Activated CD4-positive, alpha-beta T cell treated with anti-CD3 and anti-CD28 coated beads, Interleukin-2, amount 50 U/mL, for 16 hours (primary cell): Measurements from ENCODE around the gene MLF2.
A peak's percentile ranks its signal among the peaks of the same experiment; 100 is the strongest.

Experiments
- DNase-seq: peaks from one replicate; pipeline ENCODE4 v3.0.0-alpha.2; 2020

MLF2 gene

DNA sequence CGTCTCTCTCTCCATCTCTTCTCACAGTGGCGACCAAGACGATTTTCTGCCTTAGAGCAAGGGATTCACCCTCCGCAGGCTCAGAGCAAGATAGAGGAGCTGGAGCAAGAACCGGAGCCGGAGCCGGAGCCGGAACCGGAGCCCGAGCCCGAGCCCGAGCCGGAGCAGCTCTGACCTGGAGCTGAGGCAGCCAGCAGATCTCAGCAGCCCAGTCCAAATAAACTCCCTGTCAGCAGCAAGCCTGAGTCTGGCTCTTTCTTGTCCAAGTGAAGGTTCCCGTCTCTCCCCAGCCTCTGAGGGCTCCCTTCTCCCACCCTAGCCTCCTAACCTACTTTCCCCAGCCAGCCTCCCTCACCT is 25.3 kb upstream of the MLF2 start:
- DNase-seq = no peak

DNA sequence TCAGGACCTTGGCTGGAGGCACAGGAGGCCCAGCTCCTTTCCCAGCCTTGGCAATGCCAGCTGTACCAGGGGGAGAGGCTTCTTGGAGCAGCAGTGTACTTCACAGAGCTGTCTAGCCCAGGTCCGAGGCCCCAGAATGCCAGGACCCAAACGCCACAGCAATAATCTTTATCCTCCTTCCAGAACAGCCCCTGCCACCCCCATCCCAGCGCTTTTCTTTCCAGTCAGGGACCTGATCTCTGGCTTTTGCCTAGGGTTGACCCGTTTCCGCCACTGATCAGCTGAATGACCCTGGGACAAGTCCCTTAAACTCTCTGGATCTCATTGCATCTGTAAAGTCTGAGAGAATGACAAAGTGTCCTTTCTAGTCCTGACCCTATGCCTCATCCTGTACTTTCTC is 24.4 kb upstream of the MLF2 start:
- no peak for DNase-seq

DNA sequence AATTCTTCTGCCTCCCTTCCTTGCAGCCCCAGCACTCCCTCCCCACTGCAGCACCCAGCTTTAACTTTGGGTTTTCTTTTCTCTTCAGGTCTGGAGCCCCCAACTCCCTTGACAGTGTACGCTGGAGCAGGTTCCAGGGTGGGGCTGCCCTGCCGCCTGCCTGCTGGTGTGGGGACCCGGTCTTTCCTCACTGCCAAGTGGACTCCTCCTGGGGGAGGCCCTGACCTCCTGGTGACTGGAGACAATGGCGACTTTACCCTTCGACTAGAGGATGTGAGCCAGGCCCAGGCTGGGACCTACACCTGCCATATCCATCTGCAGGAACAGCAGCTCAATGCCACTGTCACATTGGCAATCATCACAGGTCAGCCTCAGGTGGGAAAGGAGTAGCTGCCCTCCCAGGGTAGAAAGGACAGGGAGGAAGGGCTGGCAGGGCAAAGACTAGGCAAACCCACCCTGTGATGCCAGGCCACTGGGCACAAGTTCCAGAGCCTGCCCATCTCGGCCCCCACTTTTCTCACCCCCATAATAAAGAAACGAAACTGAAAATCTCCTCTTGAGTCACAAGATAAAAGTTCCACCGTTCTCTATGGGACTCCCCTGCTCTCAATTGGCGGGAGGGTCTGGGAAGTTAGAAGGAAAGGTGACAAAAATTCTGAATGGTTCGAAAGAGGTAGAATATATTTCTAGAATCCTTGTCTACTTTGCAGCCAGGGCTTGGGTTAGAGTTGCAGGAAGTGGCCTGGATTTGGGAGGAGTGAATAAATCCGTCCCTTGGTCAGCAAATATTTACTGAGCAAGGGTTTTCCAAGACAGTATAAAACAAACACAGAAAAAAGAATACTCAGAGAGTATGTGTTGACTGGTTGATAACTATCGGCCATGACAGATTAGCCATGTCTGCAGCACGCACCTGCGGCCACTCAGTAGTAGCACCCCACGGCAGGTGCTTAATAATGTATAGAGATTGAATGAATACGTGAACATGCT is 22.5 kb upstream of the MLF2 start:
- no peak for DNase-seq

DNA sequence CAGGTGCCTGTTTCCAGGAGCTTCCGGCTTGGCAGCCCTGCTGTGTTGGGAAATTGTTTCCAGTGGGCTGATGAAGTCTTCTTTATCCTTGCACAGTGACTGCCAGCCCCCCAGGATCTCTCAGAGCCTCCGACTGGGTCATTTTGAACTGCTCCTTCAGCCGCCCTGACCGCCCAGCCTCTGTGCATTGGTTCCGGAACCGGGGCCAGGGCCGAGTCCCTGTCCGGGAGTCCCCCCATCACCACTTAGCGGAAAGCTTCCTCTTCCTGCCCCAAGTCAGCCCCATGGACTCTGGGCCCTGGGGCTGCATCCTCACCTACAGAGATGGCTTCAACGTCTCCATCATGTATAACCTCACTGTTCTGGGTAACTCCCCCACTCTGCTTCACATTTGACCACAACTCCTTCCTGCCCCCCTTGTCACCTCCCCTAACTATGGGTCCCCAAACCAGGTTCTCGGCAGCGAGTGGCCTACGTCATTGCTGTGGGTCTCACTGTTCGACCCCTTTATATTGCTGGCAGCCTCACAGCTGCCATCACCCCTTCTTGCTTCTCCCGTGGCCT is 21.6 kb upstream of the MLF2 start:
- DNase-seq = no peak

DNA sequence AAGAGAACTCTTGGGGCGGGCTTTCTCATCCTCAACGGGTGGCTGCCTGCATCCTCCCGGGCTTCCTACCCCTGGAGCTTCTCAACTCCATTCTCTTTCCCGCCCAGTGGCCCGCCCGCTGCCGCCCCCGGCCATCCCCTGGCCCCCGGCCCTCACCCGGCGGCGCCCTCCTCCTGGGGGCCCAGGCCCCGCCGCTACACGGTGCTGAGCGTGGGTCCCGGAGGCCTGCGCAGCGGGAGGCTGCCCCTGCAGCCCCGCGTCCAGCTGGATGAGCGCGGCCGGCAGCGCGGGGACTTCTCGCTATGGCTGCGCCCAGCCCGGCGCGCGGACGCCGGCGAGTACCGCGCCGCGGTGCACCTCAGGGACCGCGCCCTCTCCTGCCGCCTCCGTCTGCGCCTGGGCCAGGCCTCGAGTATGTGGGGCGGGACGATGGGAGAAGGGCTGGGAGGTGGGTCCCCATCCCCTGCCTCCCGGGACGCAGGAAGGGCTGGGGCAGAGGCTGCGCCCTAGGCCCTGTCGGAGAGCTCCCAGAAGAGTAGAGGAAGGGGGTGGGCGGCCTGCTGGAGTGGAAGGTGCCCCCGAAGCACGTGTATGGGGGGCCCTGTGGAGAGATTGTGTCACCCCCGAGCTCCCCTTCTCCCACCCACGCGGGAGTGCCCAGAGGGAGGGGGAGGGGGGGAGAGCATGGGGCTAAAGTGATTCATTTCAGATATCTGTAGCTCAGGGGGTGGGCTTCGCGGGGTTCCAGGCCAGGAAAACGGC is 20.8 kb upstream of the MLF2 start:
- no peak for DNase-seq

DNA sequence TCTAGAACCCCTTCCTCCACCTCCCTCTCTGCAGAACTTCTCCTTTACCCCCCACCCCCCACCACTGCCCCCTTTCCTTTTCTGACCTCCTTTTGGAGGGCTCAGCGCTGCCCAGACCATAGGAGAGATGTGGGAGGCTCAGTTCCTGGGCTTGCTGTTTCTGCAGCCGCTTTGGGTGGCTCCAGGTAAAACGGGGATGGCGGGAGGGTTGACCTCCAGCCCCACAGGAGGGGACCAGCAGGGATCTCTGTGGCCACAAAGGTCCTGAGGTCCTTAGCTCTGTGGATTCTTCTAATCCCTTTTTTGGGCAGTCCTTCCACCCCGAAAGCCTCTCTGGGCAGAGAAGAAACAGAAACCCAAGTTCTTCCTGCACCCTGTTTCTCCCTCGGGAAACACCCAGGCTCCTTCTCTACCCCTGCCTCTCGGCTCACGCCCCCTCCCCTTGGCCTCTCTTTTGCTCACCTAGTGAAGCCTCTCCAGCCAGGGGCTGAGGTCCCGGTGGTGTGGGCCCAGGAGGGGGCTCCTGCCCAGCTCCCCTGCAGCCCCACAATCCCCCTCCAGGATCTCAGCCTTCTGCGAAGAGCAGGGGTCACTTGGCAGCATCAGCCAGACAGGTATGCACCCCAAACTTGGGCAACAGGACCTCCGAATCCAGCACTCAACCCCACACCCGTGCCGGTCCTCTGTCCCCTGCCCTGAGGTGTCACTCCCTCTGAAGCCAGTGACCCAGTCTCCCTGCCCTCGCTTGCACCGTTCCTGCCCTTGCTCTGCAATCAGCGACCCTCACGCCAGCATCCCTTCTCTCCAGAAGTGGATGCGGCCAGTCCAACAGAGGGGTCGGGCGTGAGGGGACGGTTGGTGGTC is 20.0 kb upstream of the MLF2 start:
- DNase-seq = no peak

DNA sequence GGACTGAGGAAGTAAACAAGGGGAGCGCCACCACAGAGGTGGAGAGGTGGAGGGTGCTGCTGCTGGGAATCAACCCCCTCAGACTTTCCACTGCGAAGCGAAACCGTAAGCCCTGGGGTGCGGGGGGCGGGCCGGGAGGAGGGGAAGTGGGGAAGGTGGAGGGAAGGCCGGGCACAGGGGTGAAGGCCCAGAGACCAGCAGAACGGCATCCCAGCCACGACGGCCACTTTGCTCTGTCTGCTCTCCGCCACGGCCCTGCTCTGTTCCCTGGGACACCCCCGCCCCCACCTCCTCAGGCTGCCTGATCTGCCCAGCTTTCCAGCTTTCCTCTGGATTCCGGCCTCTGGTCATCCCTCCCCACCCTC is 19.4 kb upstream of the MLF2 start, which contains the start of gene LAG3:
Gene LAG3, plus strand, starts transcription at position 190 of the 365 bp plus-strand sequence. CDS start 333 bp downstream, outside the sequence.
- peak; percentile 43 for DNase-seq

DNA sequence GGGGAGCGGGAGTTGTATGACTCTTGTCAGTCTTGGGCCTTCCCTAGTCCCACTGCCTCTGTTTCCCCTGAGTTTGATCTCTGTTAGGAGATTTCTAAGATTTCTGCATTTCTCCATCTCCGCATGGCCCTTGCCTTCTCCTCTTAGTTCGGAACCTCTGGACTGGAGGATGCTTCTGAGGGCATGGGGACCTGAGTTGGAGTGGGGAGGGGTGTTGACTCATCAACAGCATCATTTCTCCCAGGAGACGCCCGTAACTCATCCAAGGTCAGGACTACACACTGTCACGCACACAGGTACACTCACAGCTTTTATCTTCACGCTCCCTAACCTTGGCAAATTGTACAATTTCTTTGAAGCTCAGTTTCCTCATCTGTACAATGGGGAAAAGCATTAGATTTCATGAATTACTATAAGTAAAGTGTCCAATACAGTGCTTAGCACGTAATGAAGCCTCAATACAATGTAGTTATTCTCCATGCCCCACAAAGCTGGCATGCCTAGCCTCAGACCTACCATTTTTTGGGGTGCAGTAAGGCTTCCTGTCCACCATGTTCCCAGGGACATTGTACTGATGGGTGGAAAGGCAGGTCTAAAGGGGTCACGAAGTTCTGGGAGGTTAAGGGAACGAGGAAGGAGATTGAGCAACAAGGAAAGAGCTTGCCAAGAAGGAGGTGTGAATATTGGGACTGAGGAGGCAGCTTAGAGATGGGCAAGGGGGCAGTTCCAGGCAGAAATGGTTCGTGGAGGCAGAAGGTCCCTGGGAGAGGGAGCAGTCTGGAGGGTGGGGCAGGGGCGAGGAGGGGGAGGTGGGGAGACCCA is 18.8 kb upstream of the MLF2 start:
- no peak for DNase-seq

DNA sequence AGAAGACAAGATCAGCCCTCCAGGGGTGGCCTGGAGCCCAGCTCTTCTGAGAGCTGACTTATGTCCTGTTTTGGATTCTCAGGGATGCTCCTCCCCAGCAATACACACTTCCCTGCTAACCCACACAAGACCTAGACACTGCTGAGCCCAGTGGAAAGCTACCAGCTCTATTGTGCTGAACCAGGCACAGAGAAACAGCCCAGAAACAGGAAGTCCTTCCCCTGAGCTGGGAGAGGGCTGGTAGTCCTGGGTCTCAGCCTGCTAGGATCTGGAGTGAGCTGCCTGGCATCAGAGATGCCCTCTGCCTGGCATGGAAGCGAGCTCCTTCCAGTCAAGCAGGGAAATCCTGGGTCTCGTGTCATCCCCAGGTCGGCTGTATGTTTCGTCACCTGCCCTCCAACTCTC is 18.2 kb upstream of the MLF2 start:
- no peak for DNase-seq

DNA sequence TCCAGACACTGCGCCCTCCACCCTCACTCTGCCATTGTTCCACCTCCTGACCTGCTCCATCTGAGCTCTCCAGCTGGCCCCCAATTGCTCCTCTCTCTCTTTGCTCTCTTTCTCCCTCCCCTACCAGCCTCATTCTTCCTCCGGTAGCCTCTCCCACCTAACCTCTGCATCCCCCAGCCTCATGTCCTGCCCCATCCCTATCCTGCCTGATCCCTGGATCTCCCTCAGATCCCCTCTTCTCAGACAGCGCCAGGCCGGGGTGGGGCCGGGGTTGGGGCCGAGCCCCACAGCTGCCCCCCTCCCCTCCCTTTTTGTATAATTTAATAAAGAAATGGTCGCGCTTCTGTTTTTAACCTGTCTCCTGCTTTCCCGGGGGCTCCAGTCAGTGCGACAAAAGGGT is 17.7 kb upstream of the MLF2 start:
- DNase-seq = no peak

DNA sequence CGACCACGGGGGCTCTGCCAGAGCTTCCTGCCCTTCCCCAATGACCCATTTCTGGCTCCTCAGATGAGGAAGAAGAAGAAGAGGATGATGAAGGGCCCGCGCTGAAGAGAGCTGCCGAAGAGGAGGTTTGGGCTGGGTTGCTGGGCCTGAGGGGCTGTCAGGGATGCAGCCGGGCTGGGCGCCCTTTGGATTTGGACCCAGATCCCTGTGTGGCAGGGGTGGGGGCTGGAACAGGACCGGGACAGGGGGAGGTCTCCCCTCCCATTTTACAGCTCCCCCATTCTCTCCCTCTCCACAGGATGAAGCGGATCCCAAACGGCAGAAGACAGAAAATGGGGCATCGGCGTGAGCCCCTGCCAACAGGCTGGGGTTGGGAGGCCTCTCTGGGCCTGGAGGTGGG is 17.2 kb upstream of the MLF2 start:
- DNase-seq = no peak

DNA sequence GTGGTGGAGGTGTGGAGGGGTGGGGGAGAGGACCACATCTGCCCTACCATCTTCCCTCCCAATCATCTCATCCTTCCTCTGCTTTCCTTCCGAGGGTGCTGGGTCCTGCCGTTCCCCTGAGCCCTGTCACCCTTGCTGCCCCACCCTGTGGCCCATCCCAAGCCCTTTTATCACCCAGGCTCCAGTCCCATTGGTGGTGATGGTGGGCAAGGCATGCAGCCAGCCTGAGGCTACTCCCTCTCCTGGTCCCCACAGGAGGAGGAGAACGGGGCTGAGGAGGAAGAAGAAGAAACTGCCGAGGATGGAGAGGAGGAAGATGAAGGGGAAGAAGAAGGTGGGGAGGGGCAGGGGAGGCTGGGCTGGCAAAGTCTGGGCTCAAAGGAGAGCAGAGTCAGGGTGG is 16.7 kb upstream of the MLF2 start:
- no peak for DNase-seq

DNA sequence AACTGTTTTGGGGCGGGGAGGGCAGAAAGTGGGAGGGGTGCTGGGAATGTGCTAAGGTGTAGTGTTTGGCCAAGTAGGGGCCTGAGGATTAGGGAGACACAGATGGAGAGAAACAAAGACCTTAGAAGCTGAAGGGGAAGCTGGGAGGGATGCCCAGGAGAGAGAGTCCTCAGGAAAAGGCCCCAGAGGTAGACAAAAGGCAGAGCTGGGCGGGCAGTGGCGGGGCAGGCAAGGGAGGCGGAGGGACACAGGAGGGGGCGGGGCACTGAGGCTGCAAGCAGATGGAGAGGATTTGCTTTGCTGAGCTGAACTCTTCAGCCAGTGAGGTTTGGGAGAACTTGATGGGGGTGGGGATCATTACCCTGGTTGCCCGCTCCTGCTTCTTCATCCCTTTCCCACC is 16.0 kb upstream of the MLF2 start:
- no peak for DNase-seq

DNA sequence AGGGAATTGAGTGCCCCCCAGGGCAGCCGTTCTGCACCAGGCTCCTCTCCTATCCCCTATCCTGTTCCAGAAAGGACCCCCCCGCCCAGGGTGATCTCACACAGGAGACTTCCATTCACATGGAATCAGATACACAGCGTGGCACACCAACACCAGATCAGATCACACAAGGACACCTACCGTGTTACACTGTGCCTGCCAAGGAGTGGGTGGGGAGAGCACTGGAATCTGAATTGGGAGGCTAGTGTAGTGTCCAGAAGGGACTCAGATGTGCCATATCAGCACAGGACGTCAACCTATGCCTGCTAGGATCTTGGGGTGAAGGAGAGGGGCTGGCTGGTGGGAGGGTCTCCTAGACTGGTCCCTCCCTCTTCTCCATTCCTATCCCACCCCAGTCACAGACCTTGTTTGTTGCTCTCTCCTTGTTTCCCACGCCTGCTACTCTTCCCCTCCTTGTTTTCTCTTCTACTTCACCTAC is 15.5 kb upstream of the MLF2 start:
- DNase-seq = no peak

DNA sequence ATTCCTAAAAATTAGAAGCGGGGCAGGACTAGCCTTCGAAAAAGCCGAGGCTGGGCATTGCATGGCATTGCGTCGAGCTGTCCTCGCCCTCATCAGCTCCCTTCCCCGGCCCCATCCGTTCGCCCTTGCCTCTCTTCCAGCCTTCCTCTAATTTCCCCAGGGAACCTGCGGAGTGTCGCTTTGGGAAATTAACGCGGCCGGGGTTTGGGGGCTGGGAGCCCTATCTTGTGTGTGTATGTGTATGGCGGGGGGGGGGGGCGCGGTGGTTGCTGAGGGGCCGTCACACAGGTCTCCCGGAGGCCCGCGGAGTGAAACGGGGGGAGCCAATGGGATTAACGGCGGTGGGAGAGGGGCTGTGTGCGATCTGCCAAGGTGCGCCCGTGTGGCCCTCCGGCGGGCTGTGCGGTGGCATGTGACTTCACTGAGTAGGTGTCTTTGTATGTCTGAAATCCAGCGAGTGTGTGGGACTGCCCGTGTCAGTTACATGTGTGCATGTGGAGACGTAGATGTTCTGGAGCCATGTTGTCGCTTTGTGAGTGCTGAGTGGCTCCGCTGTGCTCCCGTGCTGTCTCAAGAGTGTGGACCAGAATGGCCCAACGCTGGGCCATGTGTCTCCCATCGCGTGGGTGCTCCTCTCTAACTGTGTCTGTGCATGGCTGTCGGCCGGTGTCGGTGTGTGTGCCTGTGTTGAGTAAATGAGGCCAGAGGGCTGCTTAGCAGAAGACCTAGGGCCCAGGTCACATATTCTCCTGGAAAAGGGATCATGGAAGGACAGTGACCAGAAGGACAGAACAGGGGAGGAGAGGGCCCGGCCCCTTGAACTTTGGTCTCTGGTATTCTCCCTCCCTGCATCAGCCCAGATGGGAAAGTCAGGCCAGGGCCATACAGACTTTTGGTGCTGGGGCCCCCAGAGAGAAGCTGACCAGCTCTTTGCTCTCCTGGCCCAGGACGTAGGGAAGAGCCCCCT is 14.7 kb upstream of the MLF2 start:
- DNase-seq = no peak

DNA sequence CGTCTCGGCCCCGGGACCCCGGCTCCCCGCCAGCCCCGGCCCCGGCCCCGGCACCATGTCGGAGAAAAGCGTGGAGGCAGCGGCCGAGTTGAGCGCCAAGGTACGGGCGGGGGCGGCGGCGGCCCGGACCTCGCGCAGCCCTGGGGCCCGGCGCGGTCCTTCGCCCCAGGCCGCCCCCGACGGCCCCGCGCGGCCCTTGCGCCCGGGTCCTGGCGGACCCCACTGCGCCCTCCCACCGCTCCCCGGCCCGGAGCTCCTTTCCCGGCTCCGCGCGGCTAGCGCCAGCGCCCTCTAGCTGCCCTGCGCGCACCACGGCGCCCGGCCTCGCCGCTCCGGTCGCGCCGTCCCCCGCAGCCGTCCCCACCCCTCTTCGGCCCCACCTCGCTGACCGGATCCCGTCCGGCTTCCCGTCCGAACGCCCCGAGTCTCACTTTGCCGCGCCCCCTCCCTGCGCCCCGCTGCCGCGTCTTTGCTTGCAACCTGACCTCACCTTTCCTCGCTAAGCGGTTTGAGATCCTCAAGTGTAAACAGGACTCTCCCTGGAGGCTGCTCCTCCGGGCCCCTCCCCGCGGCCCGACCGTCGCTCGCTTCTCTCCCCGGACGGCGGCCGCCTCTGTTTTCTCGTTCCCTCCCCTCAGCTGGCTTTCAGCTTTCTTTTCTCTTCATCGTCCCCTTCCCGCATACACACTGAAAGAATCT is 13.9 kb upstream of the MLF2 start:
- DNase-seq = no peak

DNA sequence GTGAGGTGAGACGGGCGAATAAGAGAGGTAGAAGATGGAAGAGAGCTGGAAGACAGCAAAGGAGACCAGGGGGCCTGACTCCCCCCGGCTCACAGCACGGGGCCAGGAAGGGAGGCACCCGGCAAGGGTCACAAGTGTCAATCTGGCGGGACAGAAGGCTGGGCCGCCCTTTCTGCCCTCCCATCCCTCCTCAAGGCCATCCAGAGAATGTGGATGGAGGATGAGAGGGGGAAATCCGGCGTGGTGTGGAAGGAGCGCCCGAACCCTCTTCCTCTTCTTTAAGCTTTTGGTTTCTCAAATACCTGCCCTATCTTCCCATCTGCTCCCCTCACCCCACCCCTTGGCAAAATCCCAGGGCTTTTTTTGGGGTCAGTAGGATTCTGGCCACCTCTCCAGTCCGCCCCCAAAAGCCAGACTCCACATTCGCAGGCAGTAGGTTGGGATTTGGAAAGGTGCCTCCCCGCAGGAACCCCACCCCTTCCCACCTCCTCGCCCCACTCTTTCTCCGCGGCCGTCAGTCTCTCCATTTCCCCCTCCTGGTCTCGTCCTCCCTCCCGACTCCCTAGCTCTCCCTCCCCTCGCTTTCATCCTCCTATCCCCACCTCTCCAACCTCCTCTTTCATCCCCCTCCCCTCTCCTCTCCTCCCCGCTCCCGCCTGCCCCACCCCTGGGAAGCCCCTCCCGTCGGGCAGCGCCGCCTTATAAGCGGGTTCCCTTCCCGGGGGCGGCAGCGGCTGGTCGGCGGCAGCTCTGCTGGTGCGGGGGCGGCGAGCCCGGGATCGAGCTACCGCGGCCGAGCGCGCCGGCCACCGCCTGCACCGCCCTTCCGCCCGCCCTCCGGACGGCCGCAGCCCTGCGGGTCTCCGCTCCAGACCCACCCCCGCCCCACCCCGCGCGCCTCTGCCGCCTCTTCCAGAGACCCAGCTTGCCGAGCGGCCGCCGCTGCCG is 13.0 kb upstream of the MLF2 start, which contains the start of gene PTMS:
Gene PTMS, plus strand, starts transcription at position 730 of the 948 bp plus-strand sequence. CDS start 343 bp downstream, outside the sequence.
- DNase-seq = no peak

DNA sequence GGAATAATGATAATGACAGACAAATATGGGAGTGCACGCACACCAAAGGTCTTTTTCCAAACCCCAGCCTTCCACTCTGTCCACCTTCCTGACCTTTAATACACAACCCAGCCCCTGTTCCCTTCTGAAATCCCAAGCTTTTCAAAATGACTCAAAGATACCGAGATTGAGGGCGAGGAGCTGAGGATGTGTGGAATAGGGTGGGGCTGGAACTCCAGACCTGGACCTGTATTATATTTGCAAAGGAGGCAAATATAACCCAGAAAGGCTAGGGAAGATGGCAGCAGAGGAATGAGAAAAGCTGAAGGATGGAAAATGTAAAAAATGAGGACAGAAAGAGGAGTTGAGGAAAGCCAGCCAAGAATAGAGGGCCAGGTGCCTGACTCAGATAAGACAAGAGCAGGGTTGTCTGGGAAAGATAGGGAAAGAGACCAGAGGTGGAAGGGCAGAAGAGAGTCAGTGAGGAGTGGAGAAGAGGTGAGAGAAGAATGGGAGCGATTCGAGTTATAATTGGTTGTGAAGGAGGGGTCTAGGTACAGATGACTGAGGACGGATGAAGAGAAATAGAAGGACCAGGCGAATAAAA is 12.2 kb upstream of the MLF2 start:
- no peak for DNase-seq
